Heart left ventricle (tissue), 16 donors: ENCODE data around the gene LIPF. TPM values are rescaled to one million over a fixed set of nuclear protein-coding genes. Genes with fewer than 3 reads are reported as not detected.

Source experiments
- ATAC-seq, 4 donors: fragments of 200-7000 bp; cut with Tn5 transposase; one replicate each; pipeline ENCODE4 v1.9.1; 2020 to 2022; ENCODE audit warnings: moderate library complexity in 4 of 4, mild to moderate bottlenecking in 3 of 4, moderate number of reproducible peaks in 1 of 4
- DNase-seq, 5 donors: peaks; one replicate each; pipeline ENCODE4 v3.0.0-alpha.2; 2020
- H3K27ac ChIP-seq, 12 donors: fragments of 200-600 bp; sonication (generic) in 4 of 12; one replicate each; pipeline versions ENCODE4 v1.5.0 to v1.8.0; 2016 to 2022; ENCODE audit warnings: mild to moderate bottlenecking in 2 of 12
- H3K27me3 ChIP-seq, 9 donors: fragments of 200-600 bp; sonication (generic) in 2 of 9; one replicate each; pipeline versions ENCODE4 v1.5.1 to v1.8.0; 2016 to 2022; ENCODE audit warnings: mild to moderate bottlenecking in 3 of 9
- H3K36me3 ChIP-seq, 9 donors: fragments of 200-600 bp; sonication (generic) in 2 of 9; one replicate each; pipeline versions ENCODE4 v1.5.0 to v1.8.0; 2018 to 2022; ENCODE audit warnings: mild to moderate bottlenecking in 2 of 9
- H3K4me1 ChIP-seq, 12 donors: fragments of 200-600 bp; sonication (generic) in 4 of 12; one replicate each; pipeline versions ENCODE4 v1.5.0 to v1.8.0; 2016 to 2022; ENCODE audit warnings: mild to moderate bottlenecking in 3 of 12
- H3K4me3 ChIP-seq, 12 donors: fragments of 200-600 bp; sonication (generic) in 4 of 12; one replicate each; pipeline versions ENCODE4 v1.5.0 to v1.8.0; 2017 to 2022; ENCODE audit warnings: mild to moderate bottlenecking in 9 of 12, moderate library complexity in 4 of 12
- H3K9me3 ChIP-seq, 12 donors: fragments of 200-600 bp; sonication (generic) in 4 of 12; one replicate each; pipeline versions ENCODE4 v1.5.0 to v1.8.0; 2016 to 2022; ENCODE audit warnings: mild to moderate bottlenecking in 1 of 12
- POLR2A ChIP-seq, 2 donors: fragments of 450-650 bp; IDR thresholded peaks; one replicate each; pipeline ENCODE4 v1.6.1; 2017; ENCODE audit warnings: antibody characterized with exemption in 2 of 2, mild to moderate bottlenecking in 2 of 2, moderate library complexity in 2 of 2
- WGBS, 4 donors: extraction: QIAGEN DNeasy Blood & Tissue Kit in 2 of 4; methylation state at CpG; one replicate each; pipeline versions ENCODE4 v1.1.5 to v1.1.7; 2013 to 2018; 5-methylcytosine and 5-hydroxymethylcytosine counted together
- intact Hi-C, 10 donors: fragments of 100-400 bp; cut with DNase I; formaldehyde crosslinking; loops; one replicate each; pipeline versions ENCODE4 v1.11.1 to v1.14.2; 2022
- polyA plus RNA-seq, 2 donors: library from polyadenylated mRNA; stranded (reverse); fragments of 200-250 nt; gene quantifications; one replicate each; pipeline ENCODE4 v1.2.3, GENCODE V29; 2013
- total RNA-seq, 9 donors: library from RNA; depleted of rRNA in 2 of 9; stranded (reverse); fragments of >200 nt in 2 of 9; fragmentation: NEBNext Ultra II Directional in 3 of 9; extraction: Animal tissue kit (Norgen Biotek cat#: 25700) in 3 of 9; gene quantifications; one replicate each; pipeline versions ENCODE4 v1.1.0 to v1.2.4, GENCODE V29; 2016 to 2023
- TF ChIP-seq, protein P1 (sequence below), 12 donors: fragments of 200-600 bp; sonication (generic) in 4 of 12; IDR thresholded peaks; one replicate each; pipeline versions ENCODE4 v1.5.0 to v1.8.0; 2018 to 2022; ENCODE audit warnings: antibody characterized with exemption in 12 of 12, mild to moderate bottlenecking in 5 of 12
- donor health status: ischemic (EF 13 %, LVEDD 7.1; RV severe dilation, severe dysfunction).
- donor health status: healthy with polysubstance abuse.
- donor health status: DM: no; HTN: yes; CAD: no.
- donor health status: DM: no; HTN: no; CAD: no.
- donor health status: ischemic (EF 25% LVEDD 6.9; RV normal size, moderate dysfunction).
- donor health status: ischemic (EF 25% LVEDD 5.7; RV mildly dilated, moderate dysfunction).
- donor health status: healthy.
- donor health status: DM: yes; HTN: yes; CAD: no.
- donor health status: ischemic (EF 35%, LVEDD 5.7; RV mildly dilated, moderate dysfunction).
- donor health status: nonischemic (EF 11% LVEDD 7.7; RV severe dilation, severe dysfunction).
- donor health status: DM: yes; HTN: yes; CAD: no.
- donor health status: PGD.
- donor health status: ischemic (EF 29% LVEDD 5.4; RV normal size, mild dysfunction).
- donor health status: nonischemic (EF 23%, LVEDD 6.1; RV moderate dilation, normal function).

LIPF gene
- total and polyA plus RNA-seq, 11 donors = 1.0 TPM; not detected in 10

DNA sequence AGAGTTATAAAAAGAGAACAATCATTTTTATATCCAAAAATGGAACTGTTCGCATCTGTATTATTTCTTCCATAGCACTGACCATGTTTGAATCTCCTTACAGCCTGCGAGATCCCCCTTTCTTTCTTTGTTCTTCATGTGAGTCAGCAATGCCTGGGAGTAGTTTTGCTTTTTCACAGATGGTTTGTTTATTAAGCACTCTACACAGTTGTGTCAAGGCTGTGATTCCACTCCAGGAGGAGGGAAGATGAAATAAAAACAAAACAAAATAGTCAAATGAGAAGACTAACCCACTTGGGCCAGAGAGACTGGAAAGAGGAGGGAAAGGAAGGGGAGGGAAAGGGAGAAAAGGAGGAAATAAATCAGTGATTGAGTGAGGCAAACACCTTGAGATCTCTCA, 7.8 kb downstream of the LIPF start:
- H3K36me3 ChIP-seq = no peaks in the 10 kb centered on the region
- H3K27ac ChIP-seq = no peak overlapping the region
- H3K4me1 ChIP-seq = no peaks in the 10 kb centered on the region
- DNase-seq (no peak), ATAC-seq (no peak)
- intact Hi-C loops = no loop called here
- no peak overlapping the region for H3K4me3 ChIP-seq
- no peak for TF ChIP-seq POLR2A (IDR thresholded peaks at IDR 0.05)
- TF ChIP-seq, protein P1, sequence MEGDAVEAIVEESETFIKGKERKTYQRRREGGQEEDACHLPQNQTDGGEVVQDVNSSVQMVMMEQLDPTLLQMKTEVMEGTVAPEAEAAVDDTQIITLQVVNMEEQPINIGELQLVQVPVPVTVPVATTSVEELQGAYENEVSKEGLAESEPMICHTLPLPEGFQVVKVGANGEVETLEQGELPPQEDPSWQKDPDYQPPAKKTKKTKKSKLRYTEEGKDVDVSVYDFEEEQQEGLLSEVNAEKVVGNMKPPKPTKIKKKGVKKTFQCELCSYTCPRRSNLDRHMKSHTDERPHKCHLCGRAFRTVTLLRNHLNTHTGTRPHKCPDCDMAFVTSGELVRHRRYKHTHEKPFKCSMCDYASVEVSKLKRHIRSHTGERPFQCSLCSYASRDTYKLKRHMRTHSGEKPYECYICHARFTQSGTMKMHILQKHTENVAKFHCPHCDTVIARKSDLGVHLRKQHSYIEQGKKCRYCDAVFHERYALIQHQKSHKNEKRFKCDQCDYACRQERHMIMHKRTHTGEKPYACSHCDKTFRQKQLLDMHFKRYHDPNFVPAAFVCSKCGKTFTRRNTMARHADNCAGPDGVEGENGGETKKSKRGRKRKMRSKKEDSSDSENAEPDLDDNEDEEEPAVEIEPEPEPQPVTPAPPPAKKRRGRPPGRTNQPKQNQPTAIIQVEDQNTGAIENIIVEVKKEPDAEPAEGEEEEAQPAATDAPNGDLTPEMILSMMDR (IDR thresholded peaks at IDR 0.05) = no peak
- no peaks in the 10 kb centered on the region for H3K9me3 ChIP-seq
- peaks cover 0 to 7% (median 0%) of the 10 kb centered on the region in 9 donors for H3K27me3 ChIP-seq
- WGBS, 4 donors = 84 to 92% (median 86%) methylated on average over 2 of the region's 2 CpGs

DNA sequence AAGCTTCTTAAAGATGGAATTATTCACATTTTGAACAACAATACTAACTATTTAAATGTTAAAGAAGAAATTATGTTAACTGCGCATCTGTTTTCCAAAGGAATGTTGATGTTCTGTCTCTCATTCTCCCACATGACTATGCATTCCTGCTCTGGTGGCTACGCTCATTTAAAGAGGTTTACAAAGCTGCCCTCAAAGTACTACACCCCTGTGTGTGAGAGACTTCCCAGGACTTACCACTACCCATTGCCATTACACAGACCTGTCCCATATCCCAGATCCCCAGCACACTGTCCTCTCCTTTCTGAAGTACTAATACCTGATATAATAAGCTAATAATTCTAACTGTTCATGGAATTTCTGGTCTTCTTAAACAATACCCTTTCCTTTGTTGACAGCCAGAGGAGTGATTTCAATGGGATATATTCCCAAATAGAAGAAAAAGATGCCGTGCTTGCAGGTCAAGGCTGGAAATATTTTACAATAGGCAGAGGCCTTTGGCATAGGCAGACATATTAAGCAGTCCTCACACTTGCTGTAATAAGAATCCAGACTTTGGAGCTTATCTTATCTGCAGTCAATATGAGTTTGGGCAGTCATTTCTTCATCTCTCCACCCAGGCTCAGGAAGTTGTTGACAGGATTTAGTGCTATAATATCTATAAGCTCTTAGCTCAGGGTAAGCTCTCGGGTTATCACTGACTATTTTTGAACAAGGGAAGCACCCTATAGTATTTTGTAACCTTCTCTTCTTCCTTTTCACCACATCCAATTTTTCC, 12.2 kb downstream of the LIPF start:
- DNase-seq (no peak), ATAC-seq (no peak)
- no peaks in the 10 kb centered on the region for H3K9me3 ChIP-seq
- intact Hi-C loops = no loop called here
- no peaks in the 10 kb centered on the region for H3K36me3 ChIP-seq
- no peaks in the 10 kb centered on the region for H3K4me1 ChIP-seq
- 39 to 49% (median 40%) methylated on average over 4 of the region's 4 CpGs for WGBS, 4 donors
- no peak overlapping the region for H3K27ac ChIP-seq
- no peak overlapping the region for H3K4me3 ChIP-seq
- H3K27me3 ChIP-seq = peaks cover 0 to 13% (median 0%) of the 10 kb centered on the region in 9 donors
- TF ChIP-seq, protein P1 (IDR thresholded peaks at IDR 0.05) = no peak
- TF ChIP-seq POLR2A (IDR thresholded peaks at IDR 0.05) = no peak

DNA sequence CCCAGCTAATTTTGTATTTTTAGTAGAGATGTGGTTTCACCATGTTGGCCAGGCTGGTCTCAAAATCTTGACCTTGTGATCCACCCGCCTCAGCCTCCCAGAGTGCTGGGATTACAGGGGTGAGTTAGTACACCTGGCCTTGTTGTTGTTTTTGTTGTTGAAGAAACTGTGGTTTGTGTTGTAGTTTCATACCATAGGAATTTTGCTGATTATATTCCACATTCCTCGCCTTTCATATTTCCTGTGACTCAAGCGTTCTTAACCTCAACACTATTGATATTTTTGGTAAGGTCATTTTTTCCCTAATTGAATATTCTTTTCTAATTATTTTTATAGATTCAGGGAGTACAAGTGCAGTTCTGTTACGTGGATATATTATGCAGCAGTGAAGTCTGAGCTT, 16.7 kb downstream of the LIPF start:
- no peaks in the 10 kb centered on the region for H3K36me3 ChIP-seq
- ATAC-seq (no peak), DNase-seq (no peak)
- H3K4me3 ChIP-seq = no peak overlapping the region
- TF ChIP-seq, protein P1 (IDR thresholded peaks at IDR 0.05) = no peak
- TF ChIP-seq POLR2A (IDR thresholded peaks at IDR 0.05) = no peak
- WGBS, 4 donors = 85 to 90% (median 87%) methylated on average over 4 of the region's 4 CpGs
- H3K4me1 ChIP-seq = no peaks in the 10 kb centered on the region
- no peak overlapping the region for H3K27ac ChIP-seq
- intact Hi-C loops = no loop called here
- no peaks in the 10 kb centered on the region for H3K9me3 ChIP-seq
- peaks cover 0 to 12% (median 0%) of the 10 kb centered on the region in 9 donors for H3K27me3 ChIP-seq

DNA sequence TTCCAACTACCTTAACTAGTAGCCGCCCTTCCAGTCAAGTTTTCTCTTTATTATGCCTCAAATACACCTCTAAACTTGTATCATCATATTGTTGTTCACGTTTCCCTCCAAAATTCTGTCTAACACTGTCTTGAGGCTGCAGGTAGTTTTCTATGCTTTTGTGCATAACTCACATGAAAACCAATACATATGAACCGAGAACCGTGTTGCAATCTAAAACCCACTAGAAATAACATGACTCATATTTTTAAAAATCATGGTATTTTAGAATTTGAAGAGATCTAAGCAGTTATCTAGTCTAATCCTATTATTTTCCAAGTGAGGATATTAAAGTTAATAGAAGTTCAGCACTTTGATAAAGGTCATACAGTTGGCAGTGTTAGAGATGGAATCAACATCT, 18.2 kb downstream of the LIPF start:
- H3K36me3 ChIP-seq = no peaks in the 10 kb centered on the region
- peaks cover 0 to 12% (median 0%) of the 10 kb centered on the region in 9 donors for H3K27me3 ChIP-seq
- H3K9me3 ChIP-seq = no peaks in the 10 kb centered on the region
- ATAC-seq = no peak
- H3K4me3 ChIP-seq = no peak overlapping the region
- 80 to 87% (median 81%) methylated on average over 4 of the region's 4 CpGs for WGBS, 4 donors
- no peak overlapping the region for H3K27ac ChIP-seq
- no peak for DNase-seq
- intact Hi-C loops = no loop called here
- TF ChIP-seq, protein P1 (IDR thresholded peaks at IDR 0.05) = no peak
- no peak for TF ChIP-seq POLR2A (IDR thresholded peaks at IDR 0.05)
- H3K4me1 ChIP-seq = no peaks in the 10 kb centered on the region
